HL-60 (cell line): ENCODE measurements around the gene ZNF503.

Experiments used
- DNase-seq, 2 experiments: peaks; one replicate each; pipeline ENCODE4 v3.0.0-alpha.2; 2010 to 2020; ENCODE audit warnings: low read depth in 1 of 2, low spot score in 1 of 2
- H3K27ac ChIP-seq: fragments of 250-450 bp; sonication (Bioruptor Pico); replicated peaks from 2 replicates; pipeline ENCODE4 v1.5.1; 2020; ENCODE audit warnings: mild to moderate bottlenecking, moderate library complexity
- H3K27me3 ChIP-seq: fragments of 250-450 bp; sonication (Bioruptor Pico); 2 replicates; pipeline ENCODE4 v1.5.1; 2021; ENCODE audit warnings: mild to moderate bottlenecking, moderate library complexity; ENCODE audit not compliant: insufficient read depth, poor library complexity, severe bottlenecking
- H3K4me3 ChIP-seq: replicated peaks from 2 replicates; pipeline ENCODE4 v1.5.1; 2011; ENCODE audit warnings: mild to moderate bottlenecking, control low read depth, low read length; ENCODE audit not compliant: insufficient read depth
- CTCF ChIP-seq: IDR thresholded peaks from one replicate; pipeline ENCODE4 v1.5.1; 2011; ENCODE audit warnings: low read length, control low read depth, inconsistent platforms; ENCODE audit not compliant: insufficient read depth
- GABPA ChIP-seq: IDR thresholded peaks from 2 replicates; pipeline ENCODE4 v1.6.1; 2012; ENCODE audit warnings: low read depth
- POLR2AphosphoS5 ChIP-seq: IDR thresholded peaks from 2 replicates; pipeline ENCODE4 v1.6.1; 2012; ENCODE audit warnings: low read depth
- SPI1 ChIP-seq: IDR thresholded peaks from 2 replicates; pipeline ENCODE4 v1.6.1; 2012; ENCODE audit warnings: low read depth, mild to moderate bottlenecking, borderline replicate concordance
- long read RNA-seq: library from polyadenylated mRNA; unstranded; transcript quantifications from one replicate; pipeline ENCODE4 v2.0.0, GENCODE V29; 2020
- TF ChIP-seq, protein P1 (sequence below): IDR thresholded peaks from 2 replicates; pipeline ENCODE4 v1.6.1; 2012; ENCODE audit warnings: low read depth; ENCODE audit not compliant: insufficient replicate concordance

The ZNF503 gene, protein sequence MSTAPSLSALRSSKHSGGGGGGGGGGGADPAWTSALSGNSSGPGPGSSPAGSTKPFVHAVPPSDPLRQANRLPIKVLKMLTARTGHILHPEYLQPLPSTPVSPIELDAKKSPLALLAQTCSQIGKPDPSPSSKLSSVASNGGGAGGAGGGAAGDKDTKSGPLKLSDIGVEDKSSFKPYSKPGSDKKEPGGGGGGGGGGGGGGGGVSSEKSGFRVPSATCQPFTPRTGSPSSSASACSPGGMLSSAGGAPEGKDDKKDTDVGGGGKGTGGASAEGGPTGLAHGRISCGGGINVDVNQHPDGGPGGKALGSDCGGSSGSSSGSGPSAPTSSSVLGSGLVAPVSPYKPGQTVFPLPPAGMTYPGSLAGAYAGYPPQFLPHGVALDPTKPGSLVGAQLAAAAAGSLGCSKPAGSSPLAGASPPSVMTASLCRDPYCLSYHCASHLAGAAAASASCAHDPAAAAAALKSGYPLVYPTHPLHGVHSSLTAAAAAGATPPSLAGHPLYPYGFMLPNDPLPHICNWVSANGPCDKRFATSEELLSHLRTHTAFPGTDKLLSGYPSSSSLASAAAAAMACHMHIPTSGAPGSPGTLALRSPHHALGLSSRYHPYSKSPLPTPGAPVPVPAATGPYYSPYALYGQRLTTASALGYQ
- long read RNA-seq, result 0 reads

DNA sequence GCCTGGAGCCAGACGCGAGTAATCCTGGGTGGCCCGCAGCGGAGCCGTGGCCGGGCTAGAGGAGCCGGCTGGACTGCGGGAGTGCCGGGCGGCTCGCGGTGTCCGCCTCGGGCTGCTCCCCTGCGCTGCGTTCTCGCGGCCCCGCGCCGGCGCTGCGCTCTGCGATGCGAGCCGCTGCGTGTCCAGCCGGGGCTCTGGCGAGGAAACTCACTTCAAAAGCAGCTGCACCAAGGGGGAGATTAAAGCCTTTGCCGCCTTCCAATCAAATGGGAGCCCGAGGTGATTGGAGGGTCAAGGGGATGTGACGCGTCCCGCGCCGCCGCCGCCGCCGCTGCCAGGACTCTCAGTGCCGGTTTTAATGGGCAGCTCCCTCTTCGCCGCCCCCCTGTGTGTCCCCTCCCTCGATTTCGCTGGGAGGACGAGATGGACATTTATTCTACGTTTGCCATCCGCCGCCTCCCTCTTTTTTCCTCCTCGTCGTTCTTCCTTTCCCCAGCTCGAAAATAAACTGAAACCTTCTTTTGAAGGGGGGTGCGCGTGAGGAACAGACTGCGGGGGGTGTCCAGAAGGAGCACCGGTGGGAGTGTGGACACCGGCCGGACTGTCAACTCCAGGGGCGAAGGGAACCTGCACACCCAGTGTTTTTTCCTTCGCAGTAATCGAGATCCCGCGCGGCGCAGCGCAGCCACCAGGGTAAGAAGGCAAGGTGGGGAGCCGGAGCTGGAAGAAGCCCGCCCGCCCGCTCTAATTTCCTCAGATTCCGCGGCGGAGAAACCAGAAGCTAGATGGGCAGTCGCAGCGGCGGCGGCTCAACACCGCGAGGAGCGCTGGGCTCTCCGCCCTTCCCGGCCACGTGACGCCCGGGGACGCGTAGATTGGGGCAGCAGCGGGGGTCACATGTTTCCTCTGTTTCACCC, at the start of gene ZNF503:
ZNF503 (minus strand) TSS at position 196 of the 917 bp plus-strand sequence. CDS start 345 bp downstream, outside the sequence.
- DNase-seq, result peak; percentile 78 to 97
- Histone ChIP-seq H3K4me3 (peak within 1 kb of the TSS; percentile 69), H3K27me3 (no peaks in the 10 kb centered on the region), H3K27ac (peak within 1 kb of the TSS; percentile 88)
- TF ChIP-seq GABPA (peak; percentile 25; the same call in 1 of the 2 replicates), CTCF (no peak), SPI1 (no peak), POLR2AphosphoS5 (0 out of 2 replicates have a peak, but pooled peaks have one; percentile 25)
- TF ChIP-seq, protein P1, sequence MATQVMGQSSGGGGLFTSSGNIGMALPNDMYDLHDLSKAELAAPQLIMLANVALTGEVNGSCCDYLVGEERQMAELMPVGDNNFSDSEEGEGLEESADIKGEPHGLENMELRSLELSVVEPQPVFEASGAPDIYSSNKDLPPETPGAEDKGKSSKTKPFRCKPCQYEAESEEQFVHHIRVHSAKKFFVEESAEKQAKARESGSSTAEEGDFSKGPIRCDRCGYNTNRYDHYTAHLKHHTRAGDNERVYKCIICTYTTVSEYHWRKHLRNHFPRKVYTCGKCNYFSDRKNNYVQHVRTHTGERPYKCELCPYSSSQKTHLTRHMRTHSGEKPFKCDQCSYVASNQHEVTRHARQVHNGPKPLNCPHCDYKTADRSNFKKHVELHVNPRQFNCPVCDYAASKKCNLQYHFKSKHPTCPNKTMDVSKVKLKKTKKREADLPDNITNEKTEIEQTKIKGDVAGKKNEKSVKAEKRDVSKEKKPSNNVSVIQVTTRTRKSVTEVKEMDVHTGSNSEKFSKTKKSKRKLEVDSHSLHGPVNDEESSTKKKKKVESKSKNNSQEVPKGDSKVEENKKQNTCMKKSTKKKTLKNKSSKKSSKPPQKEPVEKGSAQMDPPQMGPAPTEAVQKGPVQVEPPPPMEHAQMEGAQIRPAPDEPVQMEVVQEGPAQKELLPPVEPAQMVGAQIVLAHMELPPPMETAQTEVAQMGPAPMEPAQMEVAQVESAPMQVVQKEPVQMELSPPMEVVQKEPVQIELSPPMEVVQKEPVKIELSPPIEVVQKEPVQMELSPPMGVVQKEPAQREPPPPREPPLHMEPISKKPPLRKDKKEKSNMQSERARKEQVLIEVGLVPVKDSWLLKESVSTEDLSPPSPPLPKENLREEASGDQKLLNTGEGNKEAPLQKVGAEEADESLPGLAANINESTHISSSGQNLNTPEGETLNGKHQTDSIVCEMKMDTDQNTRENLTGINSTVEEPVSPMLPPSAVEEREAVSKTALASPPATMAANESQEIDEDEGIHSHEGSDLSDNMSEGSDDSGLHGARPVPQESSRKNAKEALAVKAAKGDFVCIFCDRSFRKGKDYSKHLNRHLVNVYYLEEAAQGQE, result peak; percentile 11

- no peak for DNase-seq
- Histone ChIP-seq H3K27me3 (no peaks in the 10 kb centered on the region), H3K27ac (no peak overlapping the region), H3K4me3 (no peak overlapping the region)
- TF ChIP-seq CTCF (no peak), SPI1 (no peak), GABPA (no peak), POLR2AphosphoS5 (no peak)
- TF ChIP-seq, protein P1, result no peak
These were observed 49.4 kb upstream of the ZNF503 start for GRCh38 chr10:75450644-75451640.

DNA sequence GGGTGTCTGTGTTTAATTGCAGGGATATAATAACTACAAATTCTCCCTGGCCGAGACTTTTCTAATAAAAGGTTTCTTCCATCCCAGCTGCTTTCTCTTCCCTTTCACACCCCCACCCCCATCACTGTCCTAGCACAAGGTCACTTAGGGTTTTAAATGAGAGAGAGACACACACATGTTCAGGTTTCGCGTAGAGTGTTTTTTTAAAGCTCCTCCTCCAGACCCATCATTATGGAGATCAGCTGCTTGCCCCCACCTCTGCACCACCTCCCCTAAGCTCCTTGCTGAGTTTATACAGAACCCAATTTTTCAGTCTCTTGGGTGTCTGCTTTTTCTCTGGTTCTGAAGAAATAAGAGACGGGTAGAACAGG, 48.5 kb upstream of the ZNF503 start:
- no peak overlapping the region for H3K27ac ChIP-seq
- DNase-seq, result no peak
- H3K27me3 ChIP-seq, result no peaks in the 10 kb centered on the region
- TF ChIP-seq GABPA, result no peak
- TF ChIP-seq, protein P1, result no peak
- TF ChIP-seq CTCF, result no peak
- no peak for TF ChIP-seq POLR2AphosphoS5
- TF ChIP-seq SPI1, result no peak
- H3K4me3 ChIP-seq, result no peak overlapping the region
